Measurements from ENCODE around the gene RIPK4.
"Not testable (repeated sequence)": the region's sequence is repeated elsewhere in the genome, so short reads cannot be mapped to it uniquely, and the experiment has no call there.

Gene RIPK4

GRCh38 chr21:41794600-41794999, 27.7 kb upstream of the RIPK4 start:
- DNase-seq (ENCODE audit: low read depth): no peak

GRCh38 chr21:41792711-41793110, 25.9 kb upstream of the RIPK4 start:
- no peak for DNase-seq (ENCODE audit: low read depth)

GRCh38 chr21:41786509-41786987, 19.7 kb upstream of the RIPK4 start:
- no peak for DNase-seq (ENCODE audit: low read depth)

GRCh38 chr21:41785262-41785661, 18.4 kb upstream of the RIPK4 start:
- not testable (repeated sequence) for DNase-seq (ENCODE audit: low read depth)

GRCh38 chr21:41784456-41785102, 17.7 kb upstream of the RIPK4 start:
- no peak for DNase-seq (ENCODE audit: low read depth)

GRCh38 chr21:41783476-41784180, 16.8 kb upstream of the RIPK4 start:
- DNase-seq (ENCODE audit: low read depth): no peak

- DNase-seq (ENCODE audit: low read depth): no peak
Observed at GRCh38 chr21:41781050-41781410, 14.2 kb upstream of the RIPK4 start.

- DNase-seq (ENCODE audit: low read depth): no peak
Observed at GRCh38 chr21:41780337-41781049, 13.6 kb upstream of the RIPK4 start.

- no peak for DNase-seq (ENCODE audit: low read depth)
Observed at GRCh38 chr21:41779659-41780058, 12.8 kb upstream of the RIPK4 start.

GRCh38 chr21:41778930-41779600, 12.2 kb upstream of the RIPK4 start:
- no peak for DNase-seq (ENCODE audit: low read depth)

GRCh38 chr21:41777951-41778815, 11.3 kb upstream of the RIPK4 start:
- DNase-seq (ENCODE audit: low read depth): peak; percentile 31

- no peak for DNase-seq (ENCODE audit: low read depth)
Observed at GRCh38 chr21:41776778-41777177, 9.9 kb upstream of the RIPK4 start.

- no peak for DNase-seq (ENCODE audit: low read depth)
Observed at GRCh38 chr21:41775149-41775472, 8.3 kb upstream of the RIPK4 start.

GRCh38 chr21:41774467-41775148, 7.8 kb upstream of the RIPK4 start:
- DNase-seq (ENCODE audit: low read depth): no peak

GRCh38 chr21:41772351-41773080, 5.7 kb upstream of the RIPK4 start:
- DNase-seq (ENCODE audit: low read depth): no peak

GRCh38 chr21:41771625-41771945, 4.7 kb upstream of the RIPK4 start:
- no peak for DNase-seq (ENCODE audit: low read depth)

- no peak for DNase-seq (ENCODE audit: low read depth)
Observed at GRCh38 chr21:41770901-41771624, 4.2 kb upstream of the RIPK4 start.

- no peak for DNase-seq (ENCODE audit: low read depth)
Observed at GRCh38 chr21:41769933-41770332, 3.1 kb upstream of the RIPK4 start.

GRCh38 chr21:41769521-41769920, 2.7 kb upstream of the RIPK4 start:
- no peak for DNase-seq (ENCODE audit: low read depth)

GRCh38 chr21:41769111-41769510, 2.3 kb upstream of the RIPK4 start:
- no peak for DNase-seq (ENCODE audit: low read depth)
